NCI-H526 (cell line): ENCODE data around the gene SAP130.

Source experiments
- DNase-seq, 2 experiments: peaks; one replicate each; lab custom pipeline; 2025; lab: John Stamatoyannopoulos, UW

The SAP130 gene

GRCh38 chr2:128027801-128028667 lies at the start of gene SAP130:
Gene SAP130 (minus strand): TSS chr2:128028059. CDS start chr2:128026292, 1,767 bp downstream.
- peak; percentile 83 to 97 for DNase-seq

- DNase-seq: no peak
These were observed 48.7 kb upstream of the SAP130 start for GRCh38 chr2:128076461-128077106.

GRCh38 chr2:128073278-128073677 lies 45.4 kb upstream of the SAP130 start:
- no peak for DNase-seq

GRCh38 chr2:128069769-128070168 lies 41.9 kb upstream of the SAP130 start:
- no peak for DNase-seq

- DNase-seq: no peak
These were observed 36.5 kb upstream of the SAP130 start for GRCh38 chr2:128064353-128064752.

- no peak for DNase-seq
These were observed 34.7 kb upstream of the SAP130 start for GRCh38 chr2:128062571-128062970.

- no peak for DNase-seq
These were observed 30.3 kb upstream of the SAP130 start for GRCh38 chr2:128058114-128058513.

GRCh38 chr2:128057334-128057733 lies 29.5 kb upstream of the SAP130 start:
- DNase-seq: no peak

GRCh38 chr2:128054104-128054885 lies 26.4 kb upstream of the SAP130 start:
- no peak for DNase-seq

- DNase-seq: no peak
These were observed 25.5 kb upstream of the SAP130 start for GRCh38 chr2:128053331-128053730.

GRCh38 chr2:128043041-128043440 lies 15.2 kb upstream of the SAP130 start:
- no peak for DNase-seq

- DNase-seq: no peak
These were observed 13.7 kb upstream of the SAP130 start for GRCh38 chr2:128041561-128041960.

- no peak for DNase-seq
These were observed 12.4 kb upstream of the SAP130 start for GRCh38 chr2:128040166-128040771.

- no peak for DNase-seq
These were observed 11.7 kb upstream of the SAP130 start for GRCh38 chr2:128039535-128039934.

- DNase-seq: no peak
These were observed 10.6 kb upstream of the SAP130 start for GRCh38 chr2:128038411-128038810.

GRCh38 chr2:128037649-128038048 lies 9.8 kb upstream of the SAP130 start:
- DNase-seq: no peak

- DNase-seq: no peak
These were observed 9.1 kb upstream of the SAP130 start for GRCh38 chr2:128036748-128037607.

GRCh38 chr2:128032092-128032491 lies 4.2 kb upstream of the SAP130 start:
- DNase-seq: no peak

GRCh38 chr2:128028668-128029054 lies 802 bp upstream of the SAP130 start:
- no peak for DNase-seq

GRCh38 chr2:128027278-128027800 lies 520 bp downstream of the SAP130 start:
- peak; percentile 95 to 98 for DNase-seq
